ENCODE measurements around the gene CNPY3.
A peak's percentile ranks its signal among the peaks of the same experiment; 100 is the strongest.

CNPY3 gene

GRCh38 chr6:42890311-42891198 lies 38.7 kb upstream of the CNPY3 start (continued):
- TF ChIP-seq ZNF513 (tag by site-specific recombination; IDR thresholded peaks at IDR 0.05) (peak; percentile 33; the same call in 1 of the 2 replicates), ZFP3 (tag by site-specific recombination; IDR thresholded peaks at IDR 0.05; ENCODE audit: low read depth) (no peak), ZNF248 (tag by site-specific recombination; IDR thresholded peaks at IDR 0.05) (no peak), HOXA7 (CRISPR knock-in tag; IDR thresholded peaks at IDR 0.05; ENCODE audit: borderline replicate concordance) (no peak), OSR2 (tag by site-specific recombination; IDR thresholded peaks at IDR 0.05) (no peak), ZNF26 (tag by site-specific recombination; IDR thresholded peaks at IDR 0.05) (no peak), ZNF146 (tag by site-specific recombination; IDR thresholded peaks at IDR 0.05) (peak; percentile 25; the same call in 1 of the 2 replicates), WT1 (tag by site-specific recombination; IDR thresholded peaks at IDR 0.05) (peak; percentile 83), ZNF138 (tag by site-specific recombination; IDR thresholded peaks at IDR 0.05; ENCODE audit: borderline replicate concordance) (no peak), ZNF544 (tag by site-specific recombination; IDR thresholded peaks at IDR 0.05) (no peak), ZNF600 (tag by site-specific recombination; IDR thresholded peaks at IDR 0.05) (peak; percentile 100), ZNF311 (tag by site-specific recombination; IDR thresholded peaks at IDR 0.05; ENCODE audit: borderline replicate concordance) (no peak), RBAK (tag by site-specific recombination; IDR thresholded peaks at IDR 0.05) (no peak), ZNF777 (tag by site-specific recombination; IDR thresholded peaks at IDR 0.05; ENCODE audit: borderline replicate concordance) (no peak), ZNF274 (IDR thresholded peaks at IDR 0.05; ENCODE audit: low read length) (no peak), ZNF274 (tag by site-specific recombination; IDR thresholded peaks at IDR 0.05; ENCODE audit: borderline replicate concordance) (no peak), ZBTB7A (tag by site-specific recombination; IDR thresholded peaks at IDR 0.05; ENCODE audit: low read depth) (no peak), ZBTB1 (tag by site-specific recombination; IDR thresholded peaks at IDR 0.05) (no peak), YY1 (tag by site-specific recombination; IDR thresholded peaks at IDR 0.05) (peak; percentile 69), ZNF404 (tag by site-specific recombination; IDR thresholded peaks at IDR 0.05) (no peak), ZNF560 (tag by site-specific recombination; IDR thresholded peaks at IDR 0.05; ENCODE audit: borderline replicate concordance) (no peak), IKZF3 (tag by site-specific recombination; IDR thresholded peaks at IDR 0.05) (peak; percentile 74), ZNF16 (tag by site-specific recombination; IDR thresholded peaks at IDR 0.05; ENCODE audit: low read depth) (no peak), ZBTB21 (tag by site-specific recombination; IDR thresholded peaks at IDR 0.05) (no peak), ZBTB48 (tag by site-specific recombination; IDR thresholded peaks at IDR 0.05) (peak; percentile 87), ZSCAN16 (tag by site-specific recombination; IDR thresholded peaks at IDR 0.05) (peak; percentile 97)
- TF ChIP-seq, protein P1, sequence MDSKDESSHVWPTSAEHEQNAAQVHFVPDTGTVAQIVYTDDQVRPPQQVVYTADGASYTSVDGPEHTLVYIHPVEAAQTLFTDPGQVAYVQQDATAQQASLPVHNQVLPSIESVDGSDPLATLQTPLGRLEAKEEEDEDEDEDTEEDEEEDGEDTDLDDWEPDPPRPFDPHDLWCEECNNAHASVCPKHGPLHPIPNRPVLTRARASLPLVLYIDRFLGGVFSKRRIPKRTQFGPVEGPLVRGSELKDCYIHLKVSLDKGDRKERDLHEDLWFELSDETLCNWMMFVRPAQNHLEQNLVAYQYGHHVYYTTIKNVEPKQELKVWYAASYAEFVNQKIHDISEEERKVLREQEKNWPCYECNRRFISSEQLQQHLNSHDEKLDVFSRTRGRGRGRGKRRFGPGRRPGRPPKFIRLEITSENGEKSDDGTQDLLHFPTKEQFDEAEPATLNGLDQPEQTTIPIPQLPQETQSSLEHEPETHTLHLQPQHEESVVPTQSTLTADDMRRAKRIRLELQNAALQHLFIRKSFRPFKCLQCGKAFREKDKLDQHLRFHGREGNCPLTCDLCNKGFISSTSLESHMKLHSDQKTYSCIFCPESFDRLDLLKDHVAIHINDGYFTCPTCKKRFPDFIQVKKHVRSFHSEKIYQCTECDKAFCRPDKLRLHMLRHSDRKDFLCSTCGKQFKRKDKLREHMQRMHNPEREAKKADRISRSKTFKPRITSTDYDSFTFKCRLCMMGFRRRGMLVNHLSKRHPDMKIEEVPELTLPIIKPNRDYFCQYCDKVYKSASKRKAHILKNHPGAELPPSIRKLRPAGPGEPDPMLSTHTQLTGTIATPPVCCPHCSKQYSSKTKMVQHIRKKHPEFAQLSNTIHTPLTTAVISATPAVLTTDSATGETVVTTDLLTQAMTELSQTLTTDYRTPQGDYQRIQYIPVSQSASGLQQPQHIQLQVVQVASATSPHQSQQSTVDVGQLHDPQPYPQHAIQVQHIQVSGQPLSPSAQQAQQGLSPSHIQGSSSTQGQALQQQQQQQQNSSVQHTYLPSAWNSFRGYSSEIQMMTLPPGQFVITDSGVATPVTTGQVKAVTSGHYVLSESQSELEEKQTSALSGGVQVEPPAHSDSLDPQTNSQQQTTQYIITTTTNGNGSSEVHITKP (tag by site-specific recombination; IDR thresholded peaks at IDR 0.05), result peak; percentile 99
- TF ChIP-seq, protein P2, sequence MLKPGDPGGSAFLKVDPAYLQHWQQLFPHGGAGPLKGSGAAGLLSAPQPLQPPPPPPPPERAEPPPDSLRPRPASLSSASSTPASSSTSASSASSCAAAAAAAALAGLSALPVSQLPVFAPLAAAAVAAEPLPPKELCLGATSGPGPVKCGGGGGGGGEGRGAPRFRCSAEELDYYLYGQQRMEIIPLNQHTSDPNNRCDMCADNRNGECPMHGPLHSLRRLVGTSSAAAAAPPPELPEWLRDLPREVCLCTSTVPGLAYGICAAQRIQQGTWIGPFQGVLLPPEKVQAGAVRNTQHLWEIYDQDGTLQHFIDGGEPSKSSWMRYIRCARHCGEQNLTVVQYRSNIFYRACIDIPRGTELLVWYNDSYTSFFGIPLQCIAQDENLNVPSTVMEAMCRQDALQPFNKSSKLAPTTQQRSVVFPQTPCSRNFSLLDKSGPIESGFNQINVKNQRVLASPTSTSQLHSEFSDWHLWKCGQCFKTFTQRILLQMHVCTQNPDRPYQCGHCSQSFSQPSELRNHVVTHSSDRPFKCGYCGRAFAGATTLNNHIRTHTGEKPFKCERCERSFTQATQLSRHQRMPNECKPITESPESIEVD (tag by site-specific recombination; IDR thresholded peaks at IDR 0.05), result no peak
- TF ChIP-seq, protein P3, sequence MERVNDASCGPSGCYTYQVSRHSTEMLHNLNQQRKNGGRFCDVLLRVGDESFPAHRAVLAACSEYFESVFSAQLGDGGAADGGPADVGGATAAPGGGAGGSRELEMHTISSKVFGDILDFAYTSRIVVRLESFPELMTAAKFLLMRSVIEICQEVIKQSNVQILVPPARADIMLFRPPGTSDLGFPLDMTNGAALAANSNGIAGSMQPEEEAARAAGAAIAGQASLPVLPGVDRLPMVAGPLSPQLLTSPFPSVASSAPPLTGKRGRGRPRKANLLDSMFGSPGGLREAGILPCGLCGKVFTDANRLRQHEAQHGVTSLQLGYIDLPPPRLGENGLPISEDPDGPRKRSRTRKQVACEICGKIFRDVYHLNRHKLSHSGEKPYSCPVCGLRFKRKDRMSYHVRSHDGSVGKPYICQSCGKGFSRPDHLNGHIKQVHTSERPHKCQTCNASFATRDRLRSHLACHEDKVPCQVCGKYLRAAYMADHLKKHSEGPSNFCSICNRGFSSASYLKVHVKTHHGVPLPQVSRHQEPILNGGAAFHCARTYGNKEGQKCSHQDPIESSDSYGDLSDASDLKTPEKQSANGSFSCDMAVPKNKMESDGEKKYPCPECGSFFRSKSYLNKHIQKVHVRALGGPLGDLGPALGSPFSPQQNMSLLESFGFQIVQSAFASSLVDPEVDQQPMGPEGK (tag by site-specific recombination; IDR thresholded peaks at IDR 0.05), result peak; percentile 48; the same call in 1 of the 2 replicates
